ENCODE measurements around the gene PPP2R1B. TPM values are rescaled to one million over a fixed set of nuclear protein-coding genes. Genes with fewer than 3 reads are reported as not detected.
"Not testable (repeated sequence)": the region's sequence is repeated elsewhere in the genome, so short reads cannot be mapped to it uniquely, and the experiment has no call there.

PPP2R1B gene
- total and polyA plus RNA-seq, 12 donors: 5.8 to 16.8 (median 10.7) TPM

DNA sequence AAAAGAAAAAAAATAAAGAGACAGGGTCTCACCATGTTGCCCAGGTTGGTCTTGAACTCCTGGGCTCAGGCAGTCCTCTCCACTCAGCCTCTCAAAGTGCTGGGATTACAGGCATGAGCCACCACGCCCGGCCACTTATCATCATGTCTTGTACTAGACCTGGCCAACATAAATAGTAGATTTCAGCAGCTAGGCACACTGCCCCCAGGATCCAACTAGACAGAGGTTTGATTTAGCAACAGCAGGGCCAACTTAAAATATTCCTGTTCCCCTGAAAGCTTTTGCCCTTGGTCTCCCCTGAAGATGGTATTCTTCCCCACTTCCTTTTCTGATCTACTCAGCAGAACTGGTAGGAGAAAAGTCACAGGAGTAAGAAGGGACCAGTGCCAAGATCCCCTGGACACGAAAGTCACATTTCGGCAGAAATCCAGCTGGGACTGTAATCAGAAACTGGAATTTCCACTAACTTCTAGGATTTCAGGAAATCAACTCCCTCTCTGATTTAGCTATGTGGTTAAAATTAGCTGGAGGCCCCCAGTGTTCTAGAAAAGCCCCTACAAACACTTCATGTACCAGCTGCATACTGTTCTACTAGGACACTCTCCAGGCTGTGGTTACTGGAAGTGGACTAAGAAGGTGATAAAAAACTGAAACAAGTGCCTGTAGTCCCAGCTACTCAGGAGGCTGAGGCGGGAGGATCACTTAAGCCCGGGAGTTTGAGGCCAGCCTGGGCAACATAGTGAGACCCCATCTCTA, 8.9 kb upstream of the PPP2R1B start:
- peak; percentile 26 to 78 (median 60) for ATAC-seq
- Histone ChIP-seq H3K4me1 (peaks cover 0 to 25% (median 7%) of the 10 kb centered on the region in 9 donors), H3K27ac (peak overlapping the region in 7 of 10 donors; percentile 12 to 71 (median 45)), H3K4me3 (no peak overlapping the region), H3K9me3 (no peaks in the 10 kb centered on the region), H3K36me3 (no peaks in the 10 kb centered on the region), H3K27me3 (no peaks in the 10 kb centered on the region)
- 42 to 50% methylated on average over 6 of the region's 6 CpGs for WGBS, 2 donors
- TF ChIP-seq, protein P1, sequence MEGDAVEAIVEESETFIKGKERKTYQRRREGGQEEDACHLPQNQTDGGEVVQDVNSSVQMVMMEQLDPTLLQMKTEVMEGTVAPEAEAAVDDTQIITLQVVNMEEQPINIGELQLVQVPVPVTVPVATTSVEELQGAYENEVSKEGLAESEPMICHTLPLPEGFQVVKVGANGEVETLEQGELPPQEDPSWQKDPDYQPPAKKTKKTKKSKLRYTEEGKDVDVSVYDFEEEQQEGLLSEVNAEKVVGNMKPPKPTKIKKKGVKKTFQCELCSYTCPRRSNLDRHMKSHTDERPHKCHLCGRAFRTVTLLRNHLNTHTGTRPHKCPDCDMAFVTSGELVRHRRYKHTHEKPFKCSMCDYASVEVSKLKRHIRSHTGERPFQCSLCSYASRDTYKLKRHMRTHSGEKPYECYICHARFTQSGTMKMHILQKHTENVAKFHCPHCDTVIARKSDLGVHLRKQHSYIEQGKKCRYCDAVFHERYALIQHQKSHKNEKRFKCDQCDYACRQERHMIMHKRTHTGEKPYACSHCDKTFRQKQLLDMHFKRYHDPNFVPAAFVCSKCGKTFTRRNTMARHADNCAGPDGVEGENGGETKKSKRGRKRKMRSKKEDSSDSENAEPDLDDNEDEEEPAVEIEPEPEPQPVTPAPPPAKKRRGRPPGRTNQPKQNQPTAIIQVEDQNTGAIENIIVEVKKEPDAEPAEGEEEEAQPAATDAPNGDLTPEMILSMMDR (IDR thresholded peaks at IDR 0.05): peak in 1 of 9 donors; percentile 7
- intact Hi-C loops (cut with DNase I): loop anchor here (5.0 to 10.0 kb wide), 8 partner anchors 38 to 210 kb away; partner anchors contain the start of gene SIK2 (in 3 of the 10)
- peak in 1 of 2 donors; percentile 72 for DNase-seq

GRCh38 chr11:111772535-111772934, 6.3 kb upstream of the PPP2R1B start:
- Histone ChIP-seq H3K27ac (no peak overlapping the region), H3K36me3 (no peaks in the 10 kb centered on the region), H3K4me1 (peaks cover 0 to 23% (median 7%) of the 10 kb centered on the region in 9 donors), H3K4me3 (no peak overlapping the region), H3K9me3 (no peaks in the 10 kb centered on the region), H3K27me3 (no peaks in the 10 kb centered on the region)
- ATAC-seq (no peak), DNase-seq (no peak)
- intact Hi-C loops (cut with DNase I): loop anchor here in 2 of 10 donors (10.0 kb wide), 2 partner anchors 58 to 208 kb away; no protein-coding TSS in a partner anchor
- WGBS, 2 donors: 96% methylated on average over 2 of the region's 2 CpGs
- TF ChIP-seq, protein P1 (IDR thresholded peaks at IDR 0.05): no peak

- peaks cover 2 to 23% (median 13%) of the 10 kb centered on the region in 9 donors for H3K4me1 ChIP-seq
- not testable (repeated sequence) for H3K27ac ChIP-seq, ATAC-seq, H3K27me3 ChIP-seq, H3K4me3 ChIP-seq, DNase-seq, H3K36me3 ChIP-seq, H3K9me3 ChIP-seq
- 94 to 96% methylated on average over 5 of the region's 5 CpGs for WGBS, 2 donors
- intact Hi-C loops (cut with DNase I): loop anchor here in 2 of 10 donors (10.0 kb wide), 2 partner anchors 56 to 206 kb away; no protein-coding TSS in a partner anchor
These were observed 5.0 kb upstream of the PPP2R1B start for GRCh38 chr11:111771205-111771604.

DNA sequence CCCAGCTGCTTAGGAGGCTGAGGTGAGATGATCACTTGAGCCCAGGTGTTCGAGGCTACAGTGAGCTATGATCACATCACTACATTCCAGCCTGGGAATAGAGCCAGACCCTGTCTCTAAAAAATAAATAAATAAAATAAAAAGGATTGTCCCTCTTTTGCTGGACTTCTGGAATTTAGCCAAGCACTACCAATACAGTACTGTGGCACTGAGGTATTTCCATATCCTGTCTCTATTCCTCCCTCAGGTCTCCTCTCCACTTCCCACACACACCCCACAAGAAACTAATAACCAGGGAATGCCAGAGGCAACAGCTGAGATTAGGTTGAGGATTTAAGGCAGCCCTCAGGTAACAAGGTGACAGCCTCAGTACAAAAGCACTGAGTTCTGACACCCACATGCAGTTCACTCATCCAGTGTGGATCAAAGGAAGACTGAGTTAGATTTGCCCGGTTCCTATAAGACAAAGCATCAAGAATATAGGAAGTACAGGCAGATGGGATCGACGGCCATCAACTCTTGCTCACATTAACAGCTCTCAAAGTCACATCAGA, 4.5 kb upstream of the PPP2R1B start:
- Histone ChIP-seq H3K27ac (no peak overlapping the region), H3K36me3 (no peaks in the 10 kb centered on the region), H3K4me1 (peaks cover 2 to 20% (median 13%) of the 10 kb centered on the region in 9 donors), H3K9me3 (no peaks in the 10 kb centered on the region), H3K4me3 (no peak overlapping the region), H3K27me3 (no peaks in the 10 kb centered on the region)
- intact Hi-C loops (cut with DNase I): loop anchor here in 2 of 10 donors (10.0 kb wide), 2 partner anchors 56 to 206 kb away; no protein-coding TSS in a partner anchor
- TF ChIP-seq, protein P1 (IDR thresholded peaks at IDR 0.05): no peak
- DNase-seq: no peak
- ATAC-seq: no peak
- WGBS, 2 donors: 91 to 97% methylated on average over 4 of the region's 4 CpGs
